H9 (cell line): Measurements from ENCODE around the gene TLE4. TPM values are rescaled to one million over a fixed set of nuclear protein-coding genes. Genes with fewer than 3 reads are reported as not detected.
"Not testable (repeated sequence)": the region's sequence is repeated elsewhere in the genome, so short reads cannot be mapped to it uniquely, and the experiment has no call there.

Experiments used
- DNase-seq: peaks from one replicate; pipeline ENCODE4 v3.0.0-alpha.2; 2017
- H2AFZ ChIP-seq: one replicate; pipeline ENCODE4 v1.6.1; 2013; ENCODE audit warnings: mild to moderate bottlenecking, low read length, control low read depth, moderate library complexity
- H2AK5ac ChIP-seq: 2 replicates; pipeline ENCODE4 v1.6.1; 2013; ENCODE audit warnings: low read length, control low read depth, mixed read lengths; ENCODE audit not compliant: insufficient read length
- H2BK120ac ChIP-seq: one replicate; pipeline ENCODE4 v1.6.1; 2013; ENCODE audit warnings: low read depth, mild to moderate bottlenecking, low read length, control low read depth, inconsistent platforms; ENCODE audit not compliant: poor library complexity, severe bottlenecking
- H2BK12ac ChIP-seq: 2 replicates; pipeline ENCODE4 v1.6.1; 2013; ENCODE audit warnings: low read length, control low read depth, mixed read lengths, low read depth; ENCODE audit not compliant: insufficient read length
- H2BK15ac ChIP-seq: 2 replicates; pipeline ENCODE4 v1.6.1; 2013; ENCODE audit warnings: low read depth, low read length, control low read depth
- H2BK20ac ChIP-seq: one replicate; pipeline ENCODE4 v1.6.1; 2013; ENCODE audit warnings: low read depth, mild to moderate bottlenecking, low read length, control low read depth, inconsistent platforms; ENCODE audit not compliant: poor library complexity, severe bottlenecking
- H2BK5ac ChIP-seq: 2 replicates; pipeline ENCODE4 v1.6.1; 2013; ENCODE audit warnings: low read length, control low read depth, mixed read lengths; ENCODE audit not compliant: insufficient read length
- H3K14ac ChIP-seq: 2 replicates; pipeline ENCODE4 v1.6.1; 2013; ENCODE audit warnings: low read length, control low read depth; ENCODE audit not compliant: insufficient read depth
- H3K18ac ChIP-seq: 2 replicates; pipeline ENCODE4 v1.6.1; 2013; ENCODE audit warnings: low read depth, mild to moderate bottlenecking, mixed read lengths, low read length, control low read depth; ENCODE audit not compliant: insufficient read length
- H3K23ac ChIP-seq: 2 replicates; pipeline ENCODE4 v1.6.1; 2013; ENCODE audit warnings: low read length, control low read depth, mixed read lengths, low read depth; ENCODE audit not compliant: insufficient read length
- H3K23me2 ChIP-seq: 2 replicates; pipeline ENCODE4 v1.6.1; 2013; ENCODE audit warnings: low read depth, mild to moderate bottlenecking, mixed read lengths, low read length, control low read depth; ENCODE audit not compliant: insufficient read length, poor library complexity, severe bottlenecking
- H3K27ac ChIP-seq: 2 replicates; pipeline ENCODE4 v1.5.1; 2013; ENCODE audit warnings: low read length, control low read depth, mixed read lengths, low read depth; ENCODE audit not compliant: insufficient read length
- H3K27me3 ChIP-seq: 2 replicates; pipeline ENCODE4 v1.6.1; 2013; ENCODE audit warnings: low read length, control low read depth, inconsistent platforms; ENCODE audit not compliant: insufficient read depth
- H3K4ac ChIP-seq: 2 replicates; pipeline ENCODE4 v1.6.1; 2013; ENCODE audit warnings: low read depth, mild to moderate bottlenecking, control low read depth, inconsistent platforms, low read length, moderate library complexity
- H3K4me1 ChIP-seq: 2 replicates; pipeline ENCODE4 v1.6.1; 2013; ENCODE audit warnings: low read length, control low read depth, inconsistent platforms; ENCODE audit not compliant: insufficient read depth
- H3K4me2 ChIP-seq: 2 replicates; pipeline ENCODE4 v1.6.1; 2013; ENCODE audit warnings: low read length, control low read depth, mixed read lengths; ENCODE audit not compliant: insufficient read length, insufficient read depth
- H3K56ac ChIP-seq: 2 replicates; pipeline ENCODE4 v1.6.1; 2013; ENCODE audit warnings: low read depth, mild to moderate bottlenecking, mixed read lengths, low read length, control low read depth; ENCODE audit not compliant: insufficient read length
- H3K79me1 ChIP-seq: 2 replicates; pipeline ENCODE4 v1.6.1; 2013; ENCODE audit warnings: low read depth, mild to moderate bottlenecking, moderate library complexity, low read length, control low read depth, inconsistent platforms; ENCODE audit not compliant: insufficient read depth, poor library complexity, severe bottlenecking
- H3K79me2 ChIP-seq: 2 replicates; pipeline ENCODE4 v1.6.1; 2013; ENCODE audit warnings: low read length, control low read depth, inconsistent platforms; ENCODE audit not compliant: insufficient read depth
- H3K9ac ChIP-seq: 2 replicates; pipeline ENCODE4 v1.6.1; 2013; ENCODE audit warnings: low read length, control low read depth, mixed read lengths; ENCODE audit not compliant: insufficient read length; ENCODE audit errors: extremely low read depth
- H3K9me3 ChIP-seq: one replicate; pipeline ENCODE4 v1.6.1; 2013; ENCODE audit warnings: low read depth, low read length, inconsistent platforms; ENCODE audit not compliant: control insufficient read depth
- H3T11ph ChIP-seq: one replicate; pipeline ENCODE4 v1.6.1; 2013; ENCODE audit warnings: mild to moderate bottlenecking, low read length, control low read depth, inconsistent platforms
- H4K20me1 ChIP-seq: one replicate; pipeline ENCODE4 v1.6.1; 2013; ENCODE audit not compliant: control insufficient read depth, insufficient read length, insufficient read depth
- H4K5ac ChIP-seq: 2 replicates; pipeline ENCODE4 v1.6.1; 2013; ENCODE audit warnings: low read depth, mild to moderate bottlenecking, mixed read lengths, low read length, control low read depth; ENCODE audit not compliant: insufficient read length
- H4K8ac ChIP-seq: replicated peaks from 2 replicates; pipeline ENCODE4 v1.6.1; 2013; ENCODE audit warnings: low read length, control low read depth, mixed read lengths, low read depth; ENCODE audit not compliant: insufficient read length
- H4K91ac ChIP-seq: 2 replicates; pipeline ENCODE4 v1.6.1; 2013; ENCODE audit warnings: low read depth, mild to moderate bottlenecking, moderate library complexity, mixed read lengths, low read length, control low read depth; ENCODE audit not compliant: insufficient read length
- H3K27ac Mint-ChIP-seq, 3 experiments: 2 replicates in 2 of 3; 3 replicates in 1 of 3; pipeline ENCODE4 v1.8.0; 2020 to 2021; ENCODE audit warnings: mixed read lengths in 3 of 3, mild to moderate bottlenecking in 1 of 3, moderate library complexity in 1 of 3
- H3K27me3 Mint-ChIP-seq: 2 replicates; pipeline ENCODE4 v1.8.0; 2021; ENCODE audit warnings: low read depth, mild to moderate bottlenecking, moderate library complexity, mixed read lengths
- H3K36me3 Mint-ChIP-seq, 3 experiments: 2 replicates in 2 of 3; 3 replicates in 1 of 3; pipeline ENCODE4 v1.8.0; 2020 to 2021; ENCODE audit warnings: low read depth in 3 of 3, mixed read lengths in 3 of 3; ENCODE audit not compliant: insufficient read depth in 1 of 3
- H3K4me1 Mint-ChIP-seq, 2 experiments: 2 replicates each; pipeline ENCODE4 v1.8.0; 2020; ENCODE audit warnings: mixed read lengths in 2 of 2
- H3K4me3 Mint-ChIP-seq, 2 experiments: 2 replicates in 1 of 2; 3 replicates in 1 of 2; pipeline ENCODE4 v1.8.0; 2020 to 2021; ENCODE audit warnings: mild to moderate bottlenecking in 2 of 2, mixed read lengths in 2 of 2, moderate library complexity in 1 of 2
- H3K9me3 Mint-ChIP-seq, 2 experiments: 2 replicates in 1 of 2; 3 replicates in 1 of 2; pipeline ENCODE4 v1.8.0; 2020; ENCODE audit warnings: mild to moderate bottlenecking in 2 of 2, mixed read lengths in 2 of 2, moderate library complexity in 1 of 2
- CTCF ChIP-seq: fragments of 200-600 bp; sonication (generic); conservative IDR thresholded peaks from 3 replicates; pipeline ENCODE4 v1.8.0; 2021; ENCODE audit warnings: antibody characterized with exemption, mild to moderate bottlenecking
- WGBS: extraction: QIAGEN DNeasy Blood & Tissue Kit; methylation state at CpG from one replicate; pipeline ENCODE4 v1.1.7; 2013; ENCODE audit warnings: missing lambda C conversion rate, low lambda C conversion rate, mixed read lengths; ENCODE audit not compliant: insufficient read length; ENCODE audit errors: extremely low coverage; 5-methylcytosine and 5-hydroxymethylcytosine counted together
- total RNA-seq: library from RNA; stranded (reverse); gene quantifications from 2 replicates; pipeline ENCODE4 v1.2.1, GENCODE V29; 2021

TLE4 gene
- total RNA-seq, 1 experiment from 2014 or later, result 35.1 TPM

- no peak overlapping the region for H3K4me3 Mint-ChIP-seq
- H3K4me1 Mint-ChIP-seq, result no peaks in the 10 kb centered on the region; a peak in 1 of 4 replicates
- H3K27ac Mint-ChIP-seq, result no peak overlapping the region
Observed at GRCh38 chr9:79639354-79639753, 67.6 kb downstream of the TLE4 start.

GRCh38 chr9:79640067-79640466 is 68.3 kb downstream of the TLE4 start:
- H3K23me2 ChIP-seq, H3K9ac ChIP-seq, H3K27me3 ChIP-seq, H3K79me1 ChIP-seq, H4K8ac ChIP-seq, H2AK5ac ChIP-seq, H3K4me1 Mint-ChIP-seq, H3K79me2 ChIP-seq, H3K9me3 ChIP-seq, H2AFZ ChIP-seq, H3T11ph ChIP-seq, H3K14ac ChIP-seq, H2BK5ac ChIP-seq, DNase-seq, H3K23ac ChIP-seq, H3K4me2 ChIP-seq, H3K4me1 ChIP-seq, H3K27me3 Mint-ChIP-seq, H3K27ac Mint-ChIP-seq, H3K4ac ChIP-seq, H3K4me3 Mint-ChIP-seq, H2BK12ac ChIP-seq, H2BK120ac ChIP-seq, H4K20me1 ChIP-seq, H3K18ac ChIP-seq, H2BK15ac ChIP-seq, H4K91ac ChIP-seq, H4K5ac ChIP-seq, H3K56ac ChIP-seq, H3K27ac ChIP-seq, H2BK20ac ChIP-seq: not testable (repeated sequence)
- no CpG with 5 or more reads among the region's 3 CpGs for WGBS
- Mint-ChIP-seq H3K36me3 (peaks cover 10 to 27% (median 18%) of the 10 kb centered on the region in 3 experiments), H3K9me3 (peaks cover 8 to 11% of the 10 kb centered on the region in 2 experiments; a peak in 3 of 5 replicates)

More at GRCh38 chr9:79639354-79639753, 67.6 kb downstream of the TLE4 start:
- Histone ChIP-seq H3K56ac (no peak overlapping the region), H3K79me2 (no peaks in the 10 kb centered on the region), H4K5ac (no peak overlapping the region), H3K79me1 (no peaks in the 10 kb centered on the region), H3K4ac (no peak overlapping the region), H2BK12ac (no peak overlapping the region), H3K18ac (no peak overlapping the region), H2BK120ac (no peak overlapping the region), H2AK5ac (no peak overlapping the region), H2BK20ac (no peak overlapping the region), H3T11ph (no peak overlapping the region), H2BK5ac (no peak overlapping the region), H4K8ac (no peak overlapping the region), H2AFZ (no peak overlapping the region), H3K4me2 (no peak overlapping the region), H3K27ac (no peak overlapping the region), H3K23ac (no peak overlapping the region), H2BK15ac (no peak overlapping the region), H3K23me2 (no peaks in the 10 kb centered on the region), H3K14ac (no peak overlapping the region), H3K9me3 (no peaks in the 10 kb centered on the region), H3K9ac (no peak overlapping the region), H4K20me1 (no peaks in the 10 kb centered on the region), H4K91ac (no peak overlapping the region), H3K4me1 (no peaks in the 10 kb centered on the region), H3K27me3 (no peaks in the 10 kb centered on the region)
- no peak for DNase-seq
- peaks cover 6 to 20% (median 11%) of the 10 kb centered on the region in 3 experiments for H3K36me3 Mint-ChIP-seq
- peaks cover 6 to 7% of the 10 kb centered on the region in 2 experiments; a peak in 2 of 5 replicates for H3K9me3 Mint-ChIP-seq
- no CpG with 5 or more reads among the region's 1 CpG for WGBS
- TF ChIP-seq CTCF, result no peak
- H3K27me3 Mint-ChIP-seq, result no peaks in the 10 kb centered on the region
